GM18511 (cell line): ENCODE data around the gene ADAR.

Source experiments
- ATAC-seq: cut with Tn5 transposase; IDR thresholded peaks from one replicate; pipeline ENCODE4 v1.9.1; 2021; ENCODE audit warnings: mild to moderate bottlenecking, moderate library complexity; ENCODE audit not compliant: unreplicated experiment

ADAR gene

GRCh38 chr1:154533952-154534844 is 73.8 kb downstream of the ADAR start:
- ATAC-seq: no peak
